Activated naive CD4-positive, alpha-beta T cell treated with anti-CD3 and anti-CD28 coated beads, Interleukin-2, amount 50 U/mL, for 72 hours (primary cell): ENCODE results near the gene MGAT3. TPM values are rescaled to one million over a fixed set of nuclear protein-coding genes. Genes with fewer than 3 reads are reported as not detected.

Experiments used
- ATAC-seq, 2 donors: fragments of 150-1000 bp; cut with Tn5 transposase; 2 replicates each; pipeline ENCODE4 v1.10.0; 2021; ENCODE audit warnings: mild to moderate bottlenecking in 2 of 2, moderate library complexity in 2 of 2
- DNase-seq, 2 donors: peaks; one replicate each; pipeline ENCODE4 v3.0.0; 2021 to 2022; ENCODE audit warnings: low spot score in 2 of 2
- H3K27ac Mint-ChIP-seq, 2 donors: one replicate each; pipeline ENCODE4 v1.8.0; 2022; ENCODE audit warnings: mild to moderate bottlenecking in 2 of 2, mixed read lengths in 2 of 2
- H3K36me3 Mint-ChIP-seq, 2 donors: one replicate each; pipeline ENCODE4 v1.8.0; 2022; ENCODE audit warnings: mixed read lengths in 2 of 2
- H3K9me3 Mint-ChIP-seq, 2 donors: one replicate each; pipeline ENCODE4 v1.8.0; 2022; ENCODE audit warnings: mixed read lengths in 2 of 2
- total RNA-seq, 2 donors: library from RNA; stranded (reverse); gene quantifications; one replicate each; pipeline ENCODE4 v1.2.3, GENCODE V29; 2022

Gene MGAT3
- total RNA-seq, 2 donors from 2014 or later, result 1.9 to 2.8 TPM

DNA sequence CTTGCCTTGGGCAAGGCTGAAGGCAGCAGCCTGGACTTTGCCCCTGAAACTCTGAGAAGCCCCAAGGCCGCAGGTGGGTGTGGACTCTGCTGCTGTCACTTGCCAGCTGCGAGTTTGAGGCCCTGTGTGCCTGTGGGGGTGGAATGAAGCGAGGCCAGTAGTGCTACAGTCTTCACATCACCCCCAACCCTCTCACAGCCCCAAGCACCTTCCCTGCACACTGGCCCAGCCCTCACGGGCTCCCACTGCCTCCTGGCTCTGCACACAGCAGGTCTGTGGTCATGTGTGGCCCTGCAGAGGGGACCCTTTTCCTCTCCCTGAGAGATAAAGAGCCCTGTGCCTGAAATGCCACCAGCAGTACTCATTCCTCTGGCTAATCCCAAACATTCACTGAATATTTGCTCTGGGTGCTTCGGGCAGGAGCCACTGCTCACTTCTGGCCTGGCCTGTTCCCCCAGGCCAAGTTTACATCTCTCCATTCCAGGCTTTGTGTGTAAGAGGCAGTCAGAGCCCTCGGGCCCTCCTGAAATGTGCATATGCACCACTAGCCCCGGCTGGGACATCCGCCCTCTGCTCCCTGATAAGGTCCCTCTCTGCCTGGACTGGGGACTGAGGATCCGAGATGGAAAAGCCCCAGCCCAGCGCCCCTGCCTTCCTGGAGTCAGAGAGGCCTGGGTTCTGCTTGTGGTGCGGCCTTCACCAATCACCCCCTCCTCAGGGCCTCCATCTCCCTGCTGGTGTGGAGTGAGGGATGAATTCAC, 17.7 kb downstream of the MGAT3 start:
- Mint-ChIP-seq H3K9me3 (no peaks in the 10 kb centered on the region), H3K27ac (no peak overlapping the region), H3K36me3 (no peaks in the 10 kb centered on the region)
- no peak for ATAC-seq
- DNase-seq, result no peak

DNA sequence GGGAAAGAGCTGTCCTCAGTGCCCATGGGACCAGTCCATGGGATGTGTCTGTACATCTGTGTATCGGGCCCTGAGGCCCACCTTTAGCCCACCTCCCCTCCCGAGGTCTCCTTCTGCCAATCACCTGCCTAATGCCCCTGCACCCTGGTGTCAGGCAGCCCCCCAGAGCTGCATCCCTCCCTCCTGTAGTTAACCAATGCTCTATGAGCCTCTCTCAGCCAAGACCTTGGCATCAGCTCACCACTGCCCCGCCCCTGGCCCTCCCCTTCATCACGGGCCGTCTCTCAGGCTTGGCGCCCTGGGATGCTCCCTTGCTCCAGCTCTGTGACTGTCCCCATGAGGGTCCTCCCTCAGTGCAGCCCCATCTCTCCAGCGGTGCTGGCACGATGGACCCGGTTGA, 18.5 kb downstream of the MGAT3 start:
- Mint-ChIP-seq H3K9me3 (no peaks in the 10 kb centered on the region), H3K36me3 (no peaks in the 10 kb centered on the region), H3K27ac (no peak overlapping the region)
- no peak for ATAC-seq
- no peak for DNase-seq

DNA sequence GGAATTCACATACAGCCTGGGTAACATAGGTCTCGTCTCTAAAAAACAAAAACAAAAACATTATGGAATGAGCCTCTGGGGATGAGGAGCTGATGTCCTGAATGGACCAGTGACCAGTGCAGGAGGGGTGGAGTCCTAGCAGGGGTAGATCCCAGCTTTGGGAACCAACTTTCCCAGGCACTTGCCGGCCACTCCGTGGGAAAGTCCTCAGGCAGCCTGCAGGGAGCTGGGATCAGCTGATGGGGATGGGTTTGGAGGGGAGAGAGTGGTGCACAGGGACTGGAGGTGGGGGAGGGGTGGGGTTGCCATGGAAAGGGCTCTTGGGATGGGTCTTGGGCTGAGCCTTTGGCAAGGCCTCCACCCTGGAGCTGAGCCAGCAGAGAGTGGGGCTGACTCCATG, 19.1 kb downstream of the MGAT3 start:
- Mint-ChIP-seq H3K9me3 (no peaks in the 10 kb centered on the region), H3K36me3 (no peaks in the 10 kb centered on the region), H3K27ac (no peak overlapping the region)
- no peak for ATAC-seq
- DNase-seq, result no peak

DNA sequence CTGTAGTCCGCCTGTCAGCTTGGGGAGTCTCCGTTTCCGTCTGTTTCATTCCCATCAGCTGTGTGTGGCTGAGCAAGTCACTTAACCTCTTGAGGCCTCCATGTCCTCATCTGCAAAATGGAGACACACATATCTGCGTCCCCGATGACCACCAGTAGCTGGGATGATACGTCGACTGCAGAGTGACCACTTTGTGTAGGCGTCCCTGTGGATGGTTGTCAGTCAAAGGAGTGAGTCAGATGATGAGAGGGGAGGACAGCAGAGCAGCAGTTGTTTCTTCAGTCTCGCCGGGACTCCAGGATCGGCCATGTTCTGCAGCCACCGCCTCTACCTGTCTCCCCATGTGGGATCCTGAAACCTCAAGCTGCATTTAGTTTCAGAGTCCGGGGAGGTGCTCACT, 19.9 kb downstream of the MGAT3 start:
- Mint-ChIP-seq H3K27ac (no peak overlapping the region), H3K36me3 (no peaks in the 10 kb centered on the region), H3K9me3 (no peaks in the 10 kb centered on the region)
- DNase-seq (no peak), ATAC-seq (no peak)

DNA sequence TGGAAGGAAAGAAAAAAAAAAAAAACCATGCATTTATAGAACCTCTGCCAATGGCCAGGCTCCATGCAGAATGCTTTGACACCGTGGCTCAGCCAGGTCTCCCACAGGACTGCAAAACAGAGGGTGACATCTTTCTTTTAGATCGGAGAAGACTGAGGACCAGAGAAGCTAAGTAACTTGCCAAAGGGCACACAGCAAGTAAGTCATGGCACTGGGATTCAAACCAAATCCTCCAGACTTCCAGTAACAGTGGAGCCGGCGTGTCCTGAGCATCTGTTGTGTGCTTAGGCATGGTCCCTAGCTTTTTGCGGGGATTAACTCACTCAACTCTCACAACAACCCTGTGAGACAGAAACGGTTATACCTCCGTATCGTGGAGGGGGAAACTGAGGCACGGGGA, 20.7 kb downstream of the MGAT3 start:
- no peak overlapping the region for H3K27ac Mint-ChIP-seq
- no peaks in the 10 kb centered on the region for H3K9me3 Mint-ChIP-seq
- no peaks in the 10 kb centered on the region for H3K36me3 Mint-ChIP-seq
- no peak for DNase-seq
- no peak for ATAC-seq

DNA sequence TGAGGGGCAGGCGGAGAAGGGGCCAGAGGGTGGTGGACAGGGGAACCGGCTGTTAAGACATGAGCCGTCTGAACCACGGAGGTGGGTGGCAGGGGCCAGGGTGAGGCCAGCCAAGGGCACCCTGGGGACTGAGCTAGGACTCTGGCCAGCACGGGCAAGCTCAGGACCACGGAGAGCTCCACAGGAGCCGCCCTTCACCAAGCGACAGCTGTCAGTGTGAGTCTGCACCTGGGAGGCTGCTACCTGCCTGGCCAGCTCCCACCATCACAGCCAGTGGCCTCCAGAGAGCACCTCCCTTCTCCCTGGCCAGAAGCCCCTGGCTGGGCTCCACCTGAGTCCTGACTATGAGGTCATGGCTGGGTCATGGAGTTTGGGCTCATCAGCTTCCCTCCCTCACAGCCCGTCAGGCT, 21.6 kb downstream of the MGAT3 start:
- Mint-ChIP-seq H3K36me3 (no peaks in the 10 kb centered on the region), H3K27ac (no peak overlapping the region), H3K9me3 (no peaks in the 10 kb centered on the region)
- ATAC-seq, result no peak
- no peak for DNase-seq

DNA sequence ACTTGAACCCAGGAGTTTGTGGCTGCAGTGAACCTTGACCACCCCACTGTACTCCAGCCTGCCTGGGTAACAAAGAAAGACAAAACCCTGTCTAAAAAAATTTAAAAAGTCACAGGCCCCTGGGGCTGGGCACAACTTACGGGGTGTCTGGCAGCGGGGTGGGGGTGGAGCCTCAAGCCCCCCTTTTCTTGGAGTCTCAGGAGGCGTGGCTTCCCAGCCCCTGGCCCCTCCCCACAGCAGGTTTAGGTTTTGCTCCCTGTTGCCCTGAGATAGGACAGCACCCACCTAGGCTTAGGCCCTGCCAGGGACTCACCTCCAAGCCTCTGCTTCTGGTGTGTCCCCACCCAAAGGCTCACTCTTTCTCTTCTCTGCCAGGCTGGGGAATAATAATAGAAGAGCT, 22.4 kb downstream of the MGAT3 start:
- H3K36me3 Mint-ChIP-seq, result no peaks in the 10 kb centered on the region
- ATAC-seq (no peak), DNase-seq (no peak)

DNA sequence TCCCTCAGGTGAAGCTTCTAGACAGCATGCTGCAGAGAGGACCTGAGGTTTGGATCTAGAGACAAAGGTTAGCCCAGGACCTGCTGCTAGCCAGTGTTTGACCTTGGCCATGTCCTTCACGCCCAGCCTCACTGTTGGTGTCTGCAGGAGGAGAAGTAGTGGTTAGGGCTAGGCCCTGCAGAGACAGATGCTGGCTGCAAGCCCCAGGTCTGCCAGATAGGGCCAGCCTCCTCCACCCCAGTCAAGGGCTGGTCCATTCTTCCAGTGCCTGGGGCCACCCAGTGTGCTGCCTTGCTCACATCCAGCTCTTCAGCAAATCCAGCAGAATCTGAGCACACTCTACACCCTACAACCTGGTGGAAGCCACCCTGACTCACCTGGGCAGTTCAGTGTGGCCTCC, 23.7 kb downstream of the MGAT3 start:
- no peaks in the 10 kb centered on the region for H3K9me3 Mint-ChIP-seq
- DNase-seq (no peak), ATAC-seq (no peak)
- no peaks in the 10 kb centered on the region for H3K36me3 Mint-ChIP-seq
- H3K27ac Mint-ChIP-seq, result no peak overlapping the region

More for the DNA sequence above, 22.4 kb downstream of the MGAT3 start:
- Mint-ChIP-seq H3K9me3 (no peaks in the 10 kb centered on the region), H3K27ac (no peak overlapping the region)

DNA sequence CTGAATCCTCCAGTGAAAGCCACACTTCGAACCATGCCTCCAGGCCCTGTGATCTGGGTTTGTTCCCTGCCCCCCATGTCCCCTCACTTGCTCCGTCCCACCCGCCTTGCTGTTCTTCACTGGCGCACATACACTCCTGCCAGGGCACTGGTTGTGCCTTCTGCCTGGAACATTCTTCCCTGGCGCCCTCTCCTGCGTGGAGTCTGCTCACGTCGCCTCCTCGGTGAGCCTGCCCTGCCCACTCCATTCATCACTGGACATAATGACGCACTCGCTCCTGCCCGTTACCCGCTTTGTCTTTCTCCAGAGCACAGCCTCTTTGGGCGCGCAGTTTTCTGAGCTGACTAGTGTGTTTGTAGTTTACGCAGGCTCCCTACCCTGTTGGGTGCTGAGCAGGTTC, 24.2 kb downstream of the MGAT3 start:
- ATAC-seq, result no peak
- no peaks in the 10 kb centered on the region for H3K36me3 Mint-ChIP-seq
- H3K27ac Mint-ChIP-seq, result no peak overlapping the region
- no peak for DNase-seq
- H3K9me3 Mint-ChIP-seq, result no peaks in the 10 kb centered on the region

DNA sequence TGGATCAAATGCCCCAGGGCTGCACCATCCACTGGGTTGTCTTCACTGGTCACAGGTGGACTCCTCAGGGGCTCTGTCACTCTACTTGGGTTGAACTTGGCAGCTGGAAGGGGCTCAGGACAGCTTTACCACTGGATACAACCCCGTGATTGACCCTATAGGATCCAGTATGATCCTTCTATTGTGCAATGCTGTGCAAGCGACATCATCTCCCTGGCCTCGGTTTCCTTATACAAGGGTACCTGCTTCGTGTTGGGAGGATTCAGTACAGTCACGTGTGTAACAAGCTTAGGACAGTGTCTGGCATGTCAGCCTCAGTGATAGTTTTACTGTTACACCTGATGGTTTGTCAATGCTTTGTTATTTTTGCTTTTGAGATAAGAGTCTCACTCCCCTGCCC, 24.8 kb downstream of the MGAT3 start:
- H3K9me3 Mint-ChIP-seq, result no peaks in the 10 kb centered on the region
- DNase-seq, result no peak
- no peak overlapping the region for H3K27ac Mint-ChIP-seq
- no peaks in the 10 kb centered on the region for H3K36me3 Mint-ChIP-seq
- no peak for ATAC-seq

DNA sequence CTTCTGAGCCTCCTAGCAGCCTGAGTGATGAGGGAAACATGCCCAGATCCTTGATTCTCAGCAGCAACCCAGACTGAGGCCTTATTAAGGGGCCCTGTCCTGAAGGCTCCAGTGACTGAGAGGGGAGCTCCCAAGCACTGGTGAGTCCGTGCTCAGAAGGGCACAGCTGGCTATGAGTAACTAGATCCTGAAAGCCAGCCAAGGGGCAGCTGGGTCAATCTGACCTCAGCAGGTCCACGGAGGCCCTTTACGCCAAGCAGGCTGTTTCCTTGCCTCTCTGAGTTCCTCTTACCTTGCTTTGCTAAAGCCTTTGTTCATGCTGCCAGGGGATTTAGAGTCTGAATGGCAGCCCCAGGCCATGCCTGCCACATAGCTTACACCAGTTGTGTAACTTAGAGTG, 26.0 kb downstream of the MGAT3 start:
- Mint-ChIP-seq H3K36me3 (no peaks in the 10 kb centered on the region), H3K27ac (no peak overlapping the region), H3K9me3 (no peaks in the 10 kb centered on the region)
- no peak for DNase-seq
- no peak for ATAC-seq

DNA sequence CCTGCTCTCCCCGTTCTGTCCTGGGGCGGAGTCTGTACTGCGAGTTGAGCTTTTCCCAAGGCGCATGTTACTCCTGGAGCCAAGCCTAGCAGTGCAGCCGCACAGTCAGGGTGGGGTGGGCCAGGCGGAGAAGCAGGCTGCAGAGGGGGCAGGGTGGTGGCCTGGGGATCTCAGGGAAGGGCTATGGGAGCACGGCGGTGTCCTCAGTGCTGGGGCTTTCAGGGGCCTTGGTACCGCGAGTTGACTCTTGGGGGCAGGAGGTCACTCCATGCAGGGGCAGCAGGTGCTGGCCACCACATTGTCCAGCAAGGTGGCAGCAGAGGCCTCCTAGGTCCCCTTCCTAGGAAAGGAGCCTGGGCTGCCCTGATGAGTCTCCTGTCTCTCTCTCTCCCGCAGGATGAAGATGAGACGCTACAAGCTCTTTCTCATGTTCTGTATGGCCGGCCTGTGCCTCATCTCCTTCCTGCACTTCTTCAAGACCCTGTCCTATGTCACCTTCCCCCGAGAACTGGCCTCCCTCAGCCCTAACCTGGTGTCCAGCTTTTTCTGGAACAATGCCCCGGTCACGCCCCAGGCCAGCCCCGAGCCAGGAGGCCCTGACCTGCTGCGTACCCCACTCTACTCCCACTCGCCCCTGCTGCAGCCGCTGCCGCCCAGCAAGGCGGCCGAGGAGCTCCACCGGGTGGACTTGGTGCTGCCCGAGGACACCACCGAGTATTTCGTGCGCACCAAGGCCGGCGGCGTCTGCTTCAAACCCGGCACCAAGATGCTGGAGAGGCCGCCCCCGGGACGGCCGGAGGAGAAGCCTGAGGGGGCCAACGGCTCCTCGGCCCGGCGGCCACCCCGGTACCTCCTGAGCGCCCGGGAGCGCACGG, 30.4 kb downstream of the MGAT3 start:
- Mint-ChIP-seq H3K27ac (no peak overlapping the region), H3K9me3 (no peaks in the 10 kb centered on the region), H3K36me3 (no peaks in the 10 kb centered on the region)
- ATAC-seq (no peak), DNase-seq (no peak)

DNA sequence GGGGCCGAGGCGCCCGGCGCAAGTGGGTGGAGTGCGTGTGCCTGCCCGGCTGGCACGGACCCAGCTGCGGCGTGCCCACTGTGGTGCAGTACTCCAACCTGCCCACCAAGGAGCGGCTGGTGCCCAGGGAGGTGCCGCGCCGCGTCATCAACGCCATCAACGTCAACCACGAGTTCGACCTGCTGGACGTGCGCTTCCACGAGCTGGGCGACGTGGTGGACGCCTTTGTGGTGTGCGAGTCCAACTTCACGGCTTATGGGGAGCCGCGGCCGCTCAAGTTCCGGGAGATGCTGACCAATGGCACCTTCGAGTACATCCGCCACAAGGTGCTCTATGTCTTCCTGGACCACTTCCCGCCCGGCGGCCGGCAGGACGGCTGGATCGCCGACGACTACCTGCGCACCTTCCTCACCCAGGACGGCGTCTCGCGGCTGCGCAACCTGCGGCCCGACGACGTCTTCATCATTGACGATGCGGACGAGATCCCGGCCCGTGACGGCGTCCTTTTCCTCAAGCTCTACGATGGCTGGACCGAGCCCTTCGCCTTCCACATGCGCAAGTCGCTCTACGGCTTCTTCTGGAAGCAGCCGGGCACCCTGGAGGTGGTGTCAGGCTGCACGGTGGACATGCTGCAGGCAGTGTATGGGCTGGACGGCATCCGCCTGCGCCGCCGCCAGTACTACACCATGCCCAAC, 31.2 kb downstream of the MGAT3 start:
- ATAC-seq (no peak), DNase-seq (no peak)
- H3K9me3 Mint-ChIP-seq, result no peaks in the 10 kb centered on the region
- no peak overlapping the region for H3K27ac Mint-ChIP-seq
- no peaks in the 10 kb centered on the region for H3K36me3 Mint-ChIP-seq

DNA sequence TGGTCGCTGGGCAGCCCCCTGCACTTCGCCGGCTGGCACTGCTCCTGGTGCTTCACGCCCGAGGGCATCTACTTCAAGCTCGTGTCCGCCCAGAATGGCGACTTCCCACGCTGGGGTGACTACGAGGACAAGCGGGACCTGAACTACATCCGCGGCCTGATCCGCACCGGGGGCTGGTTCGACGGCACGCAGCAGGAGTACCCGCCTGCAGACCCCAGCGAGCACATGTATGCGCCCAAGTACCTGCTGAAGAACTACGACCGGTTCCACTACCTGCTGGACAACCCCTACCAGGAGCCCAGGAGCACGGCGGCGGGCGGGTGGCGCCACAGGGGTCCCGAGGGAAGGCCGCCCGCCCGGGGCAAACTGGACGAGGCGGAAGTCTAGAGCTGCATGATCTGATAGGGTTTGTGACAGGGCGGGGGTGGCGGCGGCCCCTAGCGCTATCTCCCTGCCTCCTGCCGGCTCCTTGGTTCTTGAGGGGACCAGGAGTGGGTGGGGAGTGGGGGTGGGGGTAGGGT, 31.8 kb downstream of the MGAT3 start:
- H3K36me3 Mint-ChIP-seq, result no peaks in the 10 kb centered on the region
- ATAC-seq, result no peak
- DNase-seq, result no peak
- no peak overlapping the region for H3K27ac Mint-ChIP-seq
- H3K9me3 Mint-ChIP-seq, result no peaks in the 10 kb centered on the region

DNA sequence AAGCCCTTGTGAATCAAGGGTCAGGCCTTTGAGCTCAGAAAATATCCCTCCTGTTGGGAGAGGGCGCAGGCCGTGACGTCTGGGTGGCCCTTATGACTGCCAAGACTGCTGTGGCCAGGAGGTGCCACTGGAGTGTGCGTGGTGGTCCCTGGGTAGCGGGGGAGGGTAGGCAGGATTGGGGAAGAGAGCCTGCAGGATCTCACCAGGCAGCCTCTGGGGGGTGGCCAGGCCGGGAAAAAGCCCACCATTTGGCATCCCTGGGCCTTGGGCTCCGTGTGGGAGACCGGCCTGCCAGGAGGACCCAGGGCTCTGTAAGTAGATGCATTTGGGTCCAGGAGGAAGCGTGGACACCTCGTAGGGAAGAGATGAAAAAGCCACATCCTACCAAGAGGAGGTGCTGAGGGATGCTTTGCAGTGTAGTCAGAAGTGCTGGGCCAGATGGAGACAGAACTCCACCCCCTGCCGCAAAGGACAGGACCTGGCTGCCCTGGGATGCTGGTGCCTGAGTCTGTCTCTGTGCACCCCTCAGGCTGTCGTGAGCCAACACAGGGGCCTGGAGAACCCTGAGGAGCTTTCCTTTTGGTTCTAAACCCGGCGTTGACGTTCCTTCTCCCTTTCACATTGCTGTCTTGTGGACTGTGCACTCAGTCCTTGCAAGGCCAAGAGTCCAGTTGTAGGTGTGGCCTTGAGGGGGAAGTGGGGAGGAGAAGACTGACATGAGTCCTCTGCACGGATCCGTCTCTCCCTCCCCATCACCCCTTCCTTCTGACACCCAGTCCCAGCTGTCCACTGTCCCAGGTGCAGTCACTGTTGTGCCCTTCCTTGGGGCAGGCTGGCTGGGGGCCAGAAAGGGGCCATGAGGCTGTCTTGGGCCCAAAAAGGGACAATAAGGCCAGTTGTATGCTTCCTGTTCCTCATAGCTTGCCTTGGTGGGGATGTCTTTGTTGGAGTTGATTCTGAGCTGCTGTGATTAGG, 32.6 kb downstream of the MGAT3 start:
- Mint-ChIP-seq H3K27ac (peak overlapping the region in 1 of 2 donors; percentile 24), H3K36me3 (no peaks in the 10 kb centered on the region), H3K9me3 (no peaks in the 10 kb centered on the region)
- DNase-seq (no peak), ATAC-seq (no peak)

DNA sequence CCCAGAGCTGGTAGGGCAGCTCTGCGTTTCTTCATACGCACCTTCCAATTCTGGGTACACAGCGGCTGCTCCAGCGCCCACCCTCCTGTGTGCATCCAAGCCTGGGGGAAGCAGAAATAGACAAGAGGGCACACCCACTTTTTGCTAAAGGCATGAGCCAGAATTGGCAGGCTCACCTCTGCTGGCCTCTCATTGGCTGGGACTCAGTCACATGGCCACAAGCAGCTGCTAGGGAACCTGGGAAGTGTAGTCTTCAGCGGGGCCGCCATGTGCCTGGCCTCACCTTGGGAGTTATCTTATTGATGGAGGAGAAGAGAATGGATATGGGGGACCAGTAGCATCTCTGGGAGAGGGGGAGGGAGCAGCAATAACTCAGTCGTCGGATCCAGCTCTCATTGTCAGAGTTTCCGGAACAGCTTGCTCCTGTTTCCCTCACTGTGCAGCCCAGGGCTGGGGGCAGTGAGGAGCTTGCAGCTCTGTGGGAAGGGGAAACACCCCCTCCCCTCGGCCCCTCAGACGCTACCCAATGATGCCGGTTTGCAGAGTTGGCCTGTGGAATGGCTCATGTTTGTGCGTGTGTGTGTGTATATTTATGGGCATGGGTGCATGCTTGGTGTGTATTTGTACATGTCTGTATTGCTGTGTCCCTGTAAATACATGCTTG, 33.5 kb downstream of the MGAT3 start:
- DNase-seq (peak; percentile 66 to 75), ATAC-seq (peak; percentile 98 to 99)
- Mint-ChIP-seq H3K27ac (peak overlapping the region in 1 of 2 donors; percentile 24), H3K9me3 (no peaks in the 10 kb centered on the region), H3K36me3 (no peaks in the 10 kb centered on the region)
